GM23338 (cell line): ENCODE results near the gene CNNM4. TPM values are rescaled to one million over a fixed set of nuclear protein-coding genes. Genes with fewer than 3 reads are reported as not detected.

Experiments used
- ATAC-seq: fragments of 200-7000 bp; cut with Tn5 transposase; 3 replicates; pipeline ENCODE4 v1.9.1; 2020
- DNase-seq: peaks from one replicate; pipeline ENCODE4 v3.0.0-alpha.2; 2015; ENCODE audit warnings: low spot score
- H2AFZ ChIP-seq: fragments of 200-600 bp; sonication (generic); 2 replicates; pipeline ENCODE4 v1.8.0; 2016; ENCODE audit warnings: antibody characterized with exemption, mild to moderate bottlenecking, moderate library complexity
- H3F3A ChIP-seq: fragments of 200-600 bp; sonication (generic); replicated peaks from 2 replicates; pipeline ENCODE4 v1.8.0; 2017; ENCODE audit warnings: antibody characterized with exemption, mixed run types, low read depth
- H3K27ac ChIP-seq: fragments of 200-600 bp; sonication (generic); 2 replicates; pipeline ENCODE4 v1.6.1; 2016; ENCODE audit warnings: low read depth
- H3K27me3 ChIP-seq: fragments of 200-600 bp; sonication (generic); 2 replicates; pipeline ENCODE4 v1.8.0; 2016; ENCODE audit warnings: mild to moderate bottlenecking, mixed run types, moderate library complexity; ENCODE audit not compliant: insufficient read depth
- H3K36me3 ChIP-seq: fragments of 200-600 bp; sonication (generic); 2 replicates; pipeline ENCODE4 v1.8.0; 2016; ENCODE audit warnings: mild to moderate bottlenecking; ENCODE audit not compliant: insufficient read depth
- H3K4me1 ChIP-seq: fragments of 200-600 bp; sonication (generic); 2 replicates; pipeline ENCODE4 v1.8.0; 2016; ENCODE audit warnings: mild to moderate bottlenecking, moderate library complexity; ENCODE audit not compliant: insufficient read depth
- H3K4me2 ChIP-seq: fragments of 200-600 bp; sonication (generic); 2 replicates; pipeline ENCODE4 v1.7.1; 2017; ENCODE audit warnings: mixed run types
- H3K4me3 ChIP-seq: fragments of 200-600 bp; sonication (generic); 2 replicates; pipeline ENCODE4 v1.6.1; 2016; ENCODE audit warnings: mixed run types
- H3K79me2 ChIP-seq: fragments of 200-600 bp; sonication (generic); replicated peaks from 2 replicates; pipeline ENCODE4 v1.8.0; 2017; ENCODE audit warnings: mild to moderate bottlenecking; ENCODE audit not compliant: insufficient read depth
- H3K9me2 ChIP-seq: fragments of 200-600 bp; sonication (generic); 2 replicates; pipeline ENCODE4 v1.8.0; 2017; ENCODE audit not compliant: insufficient read depth
- H4K20me1 ChIP-seq: fragments of 200-600 bp; sonication (generic); replicated peaks from 2 replicates; pipeline ENCODE4 v1.8.0; 2017; ENCODE audit warnings: mild to moderate bottlenecking; ENCODE audit not compliant: insufficient read depth
- H3K27ac Mint-ChIP-seq: 2 replicates; pipeline ENCODE4 v1.8.0; 2020; ENCODE audit warnings: inconsistent platforms, mild to moderate bottlenecking, moderate library complexity, mixed read lengths
- H3K27me3 Mint-ChIP-seq: 3 replicates; pipeline ENCODE4 v1.8.0; 2022; ENCODE audit warnings: low read depth, mild to moderate bottlenecking, moderate library complexity, mixed read lengths, inconsistent platforms; ENCODE audit not compliant: insufficient read depth, poor library complexity
- H3K36me3 Mint-ChIP-seq: 3 replicates; pipeline ENCODE4 v1.8.0; 2021; ENCODE audit warnings: low read depth, mild to moderate bottlenecking, inconsistent platforms, moderate library complexity, mixed read lengths
- H3K4me1 Mint-ChIP-seq: 3 replicates; pipeline ENCODE4 v1.8.0; 2020; ENCODE audit warnings: mild to moderate bottlenecking, inconsistent platforms, mixed read lengths
- H3K4me3 Mint-ChIP-seq: 3 replicates; pipeline ENCODE4 v1.8.0; 2021; ENCODE audit warnings: moderate library complexity, mild to moderate bottlenecking, inconsistent platforms, mixed read lengths
- H3K9me3 Mint-ChIP-seq: 3 replicates; pipeline ENCODE4 v1.8.0; 2020; ENCODE audit warnings: moderate library complexity, mild to moderate bottlenecking, inconsistent platforms, mixed read lengths
- CREB1 ChIP-seq: fragments of 250-450 bp; sonication (Bioruptor Pico); IDR thresholded peaks from 2 replicates; pipeline ENCODE4 v1.5.0; 2020; ENCODE audit warnings: low read depth, mild to moderate bottlenecking, moderate library complexity
- CTCF ChIP-seq, 2 experiments: fragments of 200-600 bp in 1 of 2; sonication (generic) in 1 of 2; conservative IDR thresholded peaks; 2 replicates each; pipeline versions ENCODE4 v1.5.1 to v1.6.1; 2016 to 2017; ENCODE audit warnings: antibody characterized with exemption in 2 of 2, low read depth in 2 of 2, mild to moderate bottlenecking in 2 of 2, moderate library complexity in 1 of 2
- ETS1 ChIP-seq: IDR thresholded peaks from 2 replicates; pipeline ENCODE4 v1.6.1; 2016; ENCODE audit warnings: antibody characterized with exemption
- EZH2 ChIP-seq: fragments of 200-600 bp; sonication (generic); IDR thresholded peaks from one replicate; pipeline ENCODE4 v1.8.0; 2017; ENCODE audit warnings: antibody characterized with exemption, mild to moderate bottlenecking, low read depth; ENCODE audit not compliant: unreplicated experiment
- EZH2phosphoT487 ChIP-seq: fragments of 200-600 bp; sonication (generic); IDR thresholded peaks from one replicate; pipeline ENCODE4 v1.8.1; 2018; ENCODE audit warnings: antibody characterized with exemption; ENCODE audit not compliant: unreplicated experiment
- JUNB ChIP-seq: IDR thresholded peaks from one replicate; pipeline ENCODE4 v1.6.1; 2016; ENCODE audit warnings: antibody characterized with exemption; ENCODE audit not compliant: unreplicated experiment
- NANOG ChIP-seq: IDR thresholded peaks from 2 replicates; pipeline ENCODE4 v1.6.1; 2016; ENCODE audit warnings: antibody characterized with exemption, borderline replicate concordance
- POLR2AphosphoS5 ChIP-seq: IDR thresholded peaks from 2 replicates; pipeline ENCODE4 v1.6.1; 2016; ENCODE audit warnings: antibody characterized with exemption, low read depth
- REST ChIP-seq: IDR thresholded peaks from one replicate; pipeline ENCODE4 v1.6.1; 2018; ENCODE audit warnings: antibody characterized with exemption; ENCODE audit not compliant: unreplicated experiment
- STAT1 ChIP-seq: IDR thresholded peaks from one replicate; pipeline ENCODE4 v1.6.1; 2016; ENCODE audit warnings: antibody characterized with exemption; ENCODE audit not compliant: unreplicated experiment
- ZNF114 ChIP-seq: fragments of 250-450 bp; sonication (Bioruptor Pico); IDR thresholded peaks from 2 replicates; pipeline ENCODE4 v1.5.0; 2020; ENCODE audit warnings: mild to moderate bottlenecking, moderate library complexity
- ZNF331 ChIP-seq: fragments of 250-450 bp; sonication (Bioruptor Pico); IDR thresholded peaks from 2 replicates; pipeline ENCODE4 v1.5.0; 2020; ENCODE audit warnings: low read depth, mild to moderate bottlenecking, moderate library complexity
- ZNF462 ChIP-seq: fragments of 250-450 bp; sonication (Bioruptor Pico); IDR thresholded peaks from 2 replicates; pipeline ENCODE4 v1.5.0; 2020; ENCODE audit warnings: mild to moderate bottlenecking, moderate library complexity
- polyA plus RNA-seq: library from polyadenylated mRNA; unstranded; fragments of >200 nt; fragmentation: Nextera tagmentation; extraction: Ambion mirVana; gene quantifications from 2 replicates; pipeline ENCODE4 v1.2.1, GENCODE V29; 2016
- total RNA-seq: library from RNA; depleted of rRNA; stranded (reverse); fragments of >200 nt; shearing (Covaris generic); gene quantifications from 2 replicates; pipeline ENCODE4 v1.2.3, GENCODE V29; 2014

Gene CNNM4
- total and polyA plus RNA-seq, 2 experiments from 2014 or later = 2.9 to 12.9 TPM

- Mint-ChIP-seq H3K4me3 (no peak overlapping the region), H3K4me1 (peaks cover 5% of the 10 kb centered on the region; the same call in 2 of the 3 replicates), H3K36me3 (no peaks in the 10 kb centered on the region), H3K9me3 (no peaks in the 10 kb centered on the region), H3K27ac (no peak overlapping the region; the same call in 1 of the 2 replicates), H3K27me3 (peaks cover 8% of the 10 kb centered on the region)
- H3K4me1 ChIP-seq = no peaks in the 10 kb centered on the region
- H2AFZ ChIP-seq = no peak overlapping the region
- H3K79me2 ChIP-seq = no peaks in the 10 kb centered on the region
- H3F3A ChIP-seq = no peaks in the 10 kb centered on the region
- H3K36me3 ChIP-seq = no peaks in the 10 kb centered on the region
- no peak overlapping the region for H3K4me3 ChIP-seq
- DNase-seq (no peak), ATAC-seq (no peak)
- TF ChIP-seq EZH2 = no peak
- TF ChIP-seq CREB1 (CRISPR knock-in tag) = no peak
- TF ChIP-seq ZNF462 = no peak
- no peak for TF ChIP-seq REST
- TF ChIP-seq EZH2phosphoT487 = no peak
- no peak for TF ChIP-seq ZNF331 (CRISPR knock-in tag)
- no peak for TF ChIP-seq STAT1
- TF ChIP-seq ZNF114 (CRISPR knock-in tag) = no peak
- no peak for TF ChIP-seq NANOG
- TF ChIP-seq CTCF (conservative IDR thresholded peaks at IDR 0.05; ENCODE audit: low read depth in 2 of 2) = no peak
- no peak for TF ChIP-seq ETS1
- no peak for TF ChIP-seq POLR2AphosphoS5
- no peak for TF ChIP-seq JUNB
- no peaks in the 10 kb centered on the region for H3K27me3 ChIP-seq
- H3K9me2 ChIP-seq = no peaks in the 10 kb centered on the region
- H3K27ac ChIP-seq = no peak overlapping the region
- H4K20me1 ChIP-seq = no peaks in the 10 kb centered on the region; the same call in 1 of the 2 replicates
- H3K4me2 ChIP-seq = no peak overlapping the region
Measured at GRCh38 chr2:96789245-96789617, 28.5 kb downstream of the CNNM4 start.
